HL-60/S4 (cell line): ENCODE results near the gene PNCK.
"Not testable (repeated sequence)": the region's sequence is repeated elsewhere in the genome, so short reads cannot be mapped to it uniquely, and the experiment has no call there.

ENCODE experiments used
- in situ Hi-C: fragments of 300-500 bp; cut with MboI; formaldehyde crosslinking; loops from 2 replicates; pipeline ENCODE4 v1.14.3; 2022; ENCODE audit warnings: low sequenced_read_pairs

The PNCK gene

DNA sequence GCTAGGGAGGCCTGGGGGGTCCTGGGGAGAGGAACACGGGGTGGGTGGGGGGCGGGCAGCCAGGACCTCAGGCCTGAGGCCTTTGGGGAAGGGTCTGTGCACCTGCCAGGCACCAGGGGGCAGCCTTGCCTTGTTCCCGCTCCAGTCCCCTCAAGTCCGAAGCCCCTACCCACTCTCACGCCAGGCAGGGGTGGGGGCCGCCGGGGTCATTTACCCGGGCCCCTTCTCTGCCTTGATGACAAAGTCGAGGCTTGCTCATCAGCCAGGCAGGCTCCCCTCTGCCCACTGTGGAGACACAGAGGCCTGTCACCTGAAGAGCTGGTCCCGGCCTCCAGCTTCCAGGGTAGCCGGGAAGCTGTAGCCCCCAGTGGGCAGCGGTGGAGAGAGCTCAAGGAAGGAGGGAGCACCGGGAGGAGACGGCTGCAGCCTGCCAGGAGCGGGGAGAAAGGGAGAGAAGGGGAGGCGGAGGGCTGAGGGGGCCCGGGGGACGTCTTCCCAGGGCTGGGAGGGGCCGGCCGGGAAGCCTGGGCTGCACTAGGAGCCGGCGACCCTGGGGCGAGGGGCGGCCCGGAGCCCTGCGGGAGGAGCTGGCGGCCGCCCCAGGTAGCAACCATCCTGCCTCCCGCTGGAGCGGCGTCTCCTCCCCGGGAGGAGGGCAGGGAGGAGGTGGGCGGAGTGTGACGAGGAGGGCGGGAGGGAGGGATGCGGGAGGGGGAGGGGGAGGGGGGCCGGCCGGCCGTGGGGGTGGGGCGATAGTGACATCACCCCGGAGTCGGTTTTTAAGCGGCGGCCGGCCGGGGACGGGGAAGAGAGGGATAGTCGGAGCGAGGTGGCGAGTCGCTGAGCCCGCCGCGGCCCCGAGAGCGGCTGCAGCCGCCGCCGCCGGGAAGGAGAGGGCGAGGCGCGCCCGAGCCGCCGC, 13.8 kb upstream of the PNCK start, which contains the start of gene SLC6A8:
Gene SLC6A8 (plus strand): TSS at position 806 of the 919 bp plus-strand sequence. CDS start 649 bp downstream, outside the sequence.
- in situ Hi-C loops, result no loop called here

- in situ Hi-C loops, result no loop called here
Observed at GRCh38 chrX:153686711-153687110, 13.1 kb upstream of the PNCK start.

GRCh38 chrX:153685751-153686696, 12.4 kb upstream of the PNCK start:
- in situ Hi-C loops, result no loop called here

- in situ Hi-C loops, result no loop called here
Observed at GRCh38 chrX:153685156-153685536, 11.5 kb upstream of the PNCK start.

DNA sequence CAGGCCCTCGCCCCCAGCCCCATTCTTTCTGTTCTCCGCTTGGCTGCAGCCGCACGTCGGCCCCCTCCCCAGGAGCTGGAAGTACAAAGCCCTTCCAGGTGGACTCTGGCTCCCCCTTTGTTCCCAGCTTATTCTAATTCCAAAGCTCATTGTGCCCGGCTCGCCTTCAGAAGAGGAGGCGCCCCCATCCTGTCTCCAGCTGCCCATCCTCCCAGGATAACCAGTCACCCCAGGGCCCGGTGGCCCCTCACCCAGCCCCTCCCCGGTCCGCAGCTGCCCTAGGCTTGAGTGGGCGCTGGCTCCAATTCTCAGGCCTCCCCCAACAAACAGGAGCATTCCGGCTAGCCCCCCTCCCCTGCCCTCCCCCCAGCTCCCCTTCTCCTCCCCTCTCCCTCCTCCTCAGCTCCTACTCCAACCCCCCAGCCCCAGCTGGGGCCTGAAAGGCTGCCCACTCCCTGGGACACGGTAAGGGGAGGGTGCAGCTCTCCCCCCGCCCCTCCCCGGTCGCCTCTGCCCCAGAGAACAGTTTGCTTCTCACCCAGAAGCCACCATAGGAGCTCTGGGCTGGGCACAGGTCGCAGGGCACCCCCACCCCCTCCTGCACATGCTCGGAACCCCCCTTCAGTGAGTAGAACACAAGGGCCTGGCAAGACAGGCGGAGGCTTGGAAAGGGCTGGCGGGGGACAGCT, 11.0 kb upstream of the PNCK start:
- in situ Hi-C loops, result no loop called here

- in situ Hi-C loops, result not testable (repeated sequence)
Observed at GRCh38 chrX:153683486-153683885, 9.9 kb upstream of the PNCK start.

DNA sequence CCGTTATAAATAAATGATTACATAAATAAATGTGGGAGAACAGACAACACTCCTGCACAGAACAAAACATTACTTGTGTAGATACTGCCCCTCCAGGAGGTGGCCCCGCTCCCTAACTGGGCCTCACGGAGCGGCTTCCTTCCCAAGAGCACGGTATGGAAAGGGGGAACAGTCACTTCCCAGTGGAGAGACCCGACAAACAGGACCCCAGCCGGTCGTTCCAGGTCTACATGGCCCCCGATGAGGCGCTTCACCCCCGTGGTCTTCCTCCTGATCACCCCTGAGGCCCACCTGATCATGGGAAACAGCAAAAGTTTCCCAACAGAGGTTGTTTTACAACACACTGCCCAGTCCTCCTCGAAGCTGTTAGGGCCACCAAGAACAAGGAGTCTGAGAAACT, 7.6 kb upstream of the PNCK start:
- in situ Hi-C loops, result no loop called here

DNA sequence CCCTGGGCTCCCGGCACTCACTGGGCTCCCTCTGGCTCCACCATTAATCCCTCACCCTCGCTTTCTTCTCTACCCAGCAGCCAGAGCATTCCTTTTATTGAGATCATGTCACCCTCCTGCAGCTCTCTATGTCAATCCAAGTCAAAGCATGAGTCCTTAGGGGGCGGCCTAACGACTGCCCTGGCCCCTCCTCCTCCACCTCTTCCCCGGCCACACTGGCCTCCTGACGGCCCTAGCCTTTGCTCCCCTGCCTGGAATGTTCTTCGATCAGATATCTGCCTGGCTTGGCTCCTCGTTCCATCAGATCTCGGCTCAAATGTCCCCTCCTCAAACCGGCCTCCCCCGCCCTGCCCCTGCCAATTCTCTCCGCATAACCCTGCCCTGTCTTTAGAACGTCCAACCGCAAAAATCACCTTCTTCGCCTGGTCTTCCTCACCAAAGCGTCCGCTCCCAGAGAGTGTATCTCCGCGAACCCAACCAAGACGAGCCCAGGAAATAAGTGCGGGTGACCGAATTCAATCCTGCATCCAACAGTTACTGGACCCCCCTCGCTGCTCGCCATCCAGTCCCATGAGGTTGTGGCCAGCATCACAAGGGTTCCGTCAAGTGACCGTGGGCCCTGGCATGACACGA, 722 bp upstream of the PNCK start:
- in situ Hi-C loops, result loop anchor here (25.0 kb wide), 1 partner anchor 712 kb away; no protein-coding TSS in a partner anchor

DNA sequence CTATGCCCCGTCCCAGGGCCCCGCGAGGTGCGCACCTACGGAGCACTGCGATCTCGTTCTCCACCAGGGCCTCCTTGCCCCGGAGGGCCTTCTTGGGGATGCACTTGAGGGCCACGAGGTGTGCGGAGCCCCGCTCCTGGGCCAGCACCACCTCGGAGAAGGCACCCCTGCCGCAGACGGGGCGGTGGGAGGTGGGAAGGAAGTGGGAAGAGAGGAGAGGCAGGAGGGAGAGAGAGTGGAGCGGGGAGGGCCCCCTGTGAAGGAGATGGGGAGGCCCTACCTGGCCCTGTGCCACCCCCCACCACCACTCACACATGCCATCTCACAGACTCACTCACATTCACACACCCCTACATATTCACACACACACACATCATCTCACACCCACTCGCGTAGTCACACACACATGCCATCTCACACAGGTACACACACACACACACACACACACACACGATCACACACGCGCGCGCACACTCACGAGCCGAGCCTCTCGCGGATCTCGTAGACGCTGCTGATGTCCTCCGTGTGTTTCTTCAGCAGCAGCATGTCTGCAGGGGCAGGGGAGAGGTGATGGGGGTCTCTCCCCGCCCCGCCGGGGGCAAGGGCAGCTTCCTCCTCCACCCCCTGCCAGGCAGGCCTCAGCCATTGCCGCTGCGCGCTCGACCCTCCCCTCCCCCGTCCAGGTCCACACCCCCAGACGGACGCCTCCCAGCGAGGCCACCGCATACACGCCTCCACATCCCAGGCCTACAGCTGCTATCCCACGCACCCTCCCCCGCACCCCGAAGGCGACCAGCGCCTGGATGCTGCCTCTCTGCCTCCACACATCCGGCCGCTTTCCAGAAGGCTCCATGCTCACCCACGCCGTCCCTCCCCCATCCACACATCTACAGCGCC, 834 bp downstream of the PNCK start:
- in situ Hi-C loops, result loop anchor here (25.0 kb wide), 1 partner anchor 710 kb away; no protein-coding TSS in a partner anchor

- in situ Hi-C loops, result loop anchor here (25.0 kb wide), 1 partner anchor 710 kb away; no protein-coding TSS in a partner anchor
Observed at GRCh38 chrX:153671589-153672530, 1.8 kb downstream of the PNCK start.

DNA sequence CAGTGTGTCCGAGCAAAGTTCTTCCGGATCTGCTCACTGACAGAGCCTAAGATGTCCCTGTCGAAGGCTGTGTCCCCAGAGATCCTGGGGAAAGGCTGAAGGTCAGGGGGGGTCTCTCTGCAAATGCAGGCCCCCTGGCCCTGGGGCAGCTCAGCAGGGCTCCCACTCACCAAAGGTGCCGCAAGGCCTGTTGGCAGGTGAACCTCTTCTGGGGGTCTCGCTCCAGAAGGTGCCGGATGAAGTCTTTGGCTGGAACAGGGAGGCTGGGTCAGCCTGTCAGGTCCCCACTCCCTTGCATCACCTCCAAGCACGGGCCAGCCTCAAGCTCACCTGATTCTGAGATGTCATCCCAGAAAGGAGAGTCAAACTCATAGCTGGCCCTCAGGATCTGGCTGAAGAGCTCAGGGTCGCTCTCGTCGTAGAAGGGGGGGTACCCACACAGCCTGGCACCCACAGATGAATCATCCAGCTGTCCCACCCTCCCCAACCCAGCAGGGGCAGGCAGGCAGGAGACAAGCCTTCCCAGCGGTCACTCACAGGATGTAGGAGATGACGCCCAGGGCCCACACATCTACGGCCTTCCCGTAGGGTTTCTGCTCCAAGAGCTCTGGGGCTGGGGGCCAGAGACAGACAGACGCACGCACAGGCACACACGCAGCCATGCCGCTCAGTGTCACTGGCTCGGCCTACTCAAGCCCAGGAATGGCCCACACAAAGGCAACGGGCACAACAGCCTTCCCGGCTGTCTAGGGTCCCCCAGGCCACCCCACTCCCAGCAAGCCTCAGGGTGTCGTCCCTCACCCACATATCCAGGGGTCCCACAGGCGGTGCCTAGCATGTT, 2.6 kb downstream of the PNCK start:
- in situ Hi-C loops, result loop anchor here (25.0 kb wide), 1 partner anchor 709 kb away; no protein-coding TSS in a partner anchor

DNA sequence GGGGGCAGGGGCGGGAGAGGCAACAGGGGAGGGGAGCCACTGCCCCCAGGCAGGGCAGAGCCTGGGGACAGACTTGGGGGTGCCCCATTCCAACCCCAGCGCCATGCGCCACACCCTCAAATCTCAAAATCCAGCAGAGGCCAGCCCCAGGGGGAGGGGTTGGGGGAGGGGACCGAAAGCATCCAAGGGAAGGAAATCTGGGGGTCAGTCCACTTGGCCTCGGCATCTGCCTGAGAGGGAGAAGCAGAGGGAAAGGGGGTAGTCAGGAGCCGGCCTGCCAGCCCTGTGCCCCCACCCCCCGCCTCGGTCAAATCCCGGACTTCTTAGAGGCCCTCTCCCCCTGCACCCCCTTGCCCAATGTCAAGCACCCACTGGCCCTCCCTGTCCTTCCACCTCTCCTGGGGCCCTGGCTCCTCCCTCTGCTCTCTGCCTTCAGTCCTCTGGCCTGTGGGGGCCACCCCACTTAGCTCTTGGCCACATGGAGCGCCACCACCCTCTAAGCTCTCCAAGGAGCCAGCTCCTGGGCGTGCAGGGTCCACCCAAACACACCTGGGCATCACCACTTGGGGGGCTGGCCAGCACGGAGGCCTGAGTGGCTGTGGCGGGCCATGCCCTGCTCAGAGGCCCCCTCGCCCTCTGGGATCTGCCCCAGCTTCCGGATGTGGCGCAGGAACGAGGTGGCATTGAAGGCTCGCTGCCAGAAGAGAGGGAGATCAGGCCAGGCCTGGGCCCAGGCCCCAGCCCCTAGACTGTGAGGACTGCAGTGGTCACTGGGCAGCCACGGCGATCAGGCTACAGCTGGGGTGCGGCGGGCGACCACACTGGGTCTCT, 3.5 kb downstream of the PNCK start:
- in situ Hi-C loops, result loop anchor here (25.0 kb wide), 1 partner anchor 708 kb away; no protein-coding TSS in a partner anchor

DNA sequence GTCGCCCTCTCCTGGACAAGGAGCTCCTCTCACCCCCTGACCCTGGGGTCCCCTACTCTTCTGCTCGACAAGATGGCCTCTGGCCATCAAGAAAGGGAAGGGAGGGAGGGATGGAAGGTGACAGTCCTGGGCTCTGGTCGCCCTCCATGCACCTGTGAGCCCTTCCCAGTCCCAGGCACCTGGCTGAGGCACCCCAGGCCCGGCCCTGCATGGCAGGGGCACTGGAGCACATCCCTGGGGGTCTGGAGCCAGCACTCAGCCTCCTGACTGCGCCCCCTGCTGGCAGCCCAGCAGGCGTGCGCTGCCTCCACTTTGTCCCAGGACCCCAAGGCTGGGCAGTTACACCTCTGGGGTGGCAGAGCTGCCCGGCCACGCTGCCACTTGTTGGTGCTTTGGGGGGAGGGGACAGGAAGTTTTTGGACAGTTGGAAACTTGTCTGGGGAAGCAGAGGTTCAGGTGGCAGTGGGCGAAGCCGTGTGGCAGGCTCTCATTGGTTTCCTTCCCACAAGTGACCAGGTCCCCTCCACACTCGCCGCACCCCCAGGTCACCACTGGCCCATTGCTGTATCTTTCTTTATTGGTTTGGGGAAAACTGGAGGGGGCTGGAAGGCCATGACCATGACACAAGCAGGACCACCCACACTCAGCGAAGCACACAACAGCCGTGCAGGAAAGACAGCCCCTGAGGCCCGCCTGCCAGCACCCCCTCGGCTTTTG, 4.3 kb downstream of the PNCK start:
- in situ Hi-C loops, result loop anchor here (25.0 kb wide), 1 partner anchor 707 kb away; no protein-coding TSS in a partner anchor

DNA sequence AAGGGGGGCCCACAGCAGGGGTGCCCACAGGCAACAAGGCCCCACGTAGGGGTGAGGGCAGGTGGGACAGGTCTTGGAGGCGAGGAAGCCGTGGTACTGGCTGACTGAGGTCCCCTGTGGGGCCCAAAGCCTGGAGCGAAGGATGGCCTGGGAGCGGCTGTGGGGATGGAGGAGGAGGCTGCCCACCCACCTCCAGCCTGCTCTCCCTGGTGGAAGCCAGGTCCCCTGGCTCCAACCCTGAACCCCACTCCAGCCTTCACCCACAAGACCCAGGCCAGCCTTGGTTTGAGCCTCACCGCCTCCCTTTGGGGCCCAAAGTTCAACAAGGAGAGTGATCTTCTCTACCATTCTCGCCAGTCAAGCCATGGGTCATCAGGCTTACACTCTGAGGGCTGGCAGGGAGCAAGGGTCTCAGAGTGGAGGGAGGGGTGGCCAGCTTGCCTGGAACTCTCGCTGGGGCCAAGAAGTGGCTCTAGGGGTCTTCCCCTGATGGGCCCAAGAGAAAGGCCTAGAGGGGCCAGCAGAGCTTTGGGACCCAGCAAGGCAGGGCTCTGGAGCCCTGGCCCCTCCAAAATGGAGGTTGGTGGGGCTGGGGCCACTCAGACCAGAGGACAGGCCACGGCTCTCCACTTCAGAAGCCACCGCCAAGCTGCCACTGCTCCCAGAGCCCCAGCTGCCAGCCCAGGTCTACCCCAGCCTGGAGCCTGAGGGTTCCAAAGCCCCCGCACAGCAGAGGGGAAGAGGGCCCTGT, 5.0 kb downstream of the PNCK start:
- in situ Hi-C loops, result loop anchor here (25.0 kb wide), 1 partner anchor 706 kb away; no protein-coding TSS in a partner anchor

GRCh38 chrX:153667956-153668396, 5.6 kb downstream of the PNCK start:
- in situ Hi-C loops, result loop anchor here (25.0 kb wide), 1 partner anchor 706 kb away; no protein-coding TSS in a partner anchor
